Rectal smooth muscle tissue (tissue), 1 donor: ENCODE results near the gene ART4.

Experiments used
- H3K27ac ChIP-seq: one replicate; pipeline ENCODE4 v1.7.0; 2013; ENCODE audit warnings: low read depth, low read length, inconsistent platforms
- H3K27me3 ChIP-seq: one replicate; pipeline ENCODE4 v1.7.0; 2013; ENCODE audit warnings: low read length; ENCODE audit not compliant: control insufficient read depth, insufficient read depth
- H3K36me3 ChIP-seq: one replicate; pipeline ENCODE4 v1.7.0; 2013; ENCODE audit warnings: low read length; ENCODE audit not compliant: control insufficient read depth, insufficient read depth
- H3K4me1 ChIP-seq: one replicate; pipeline ENCODE4 v1.7.0; 2013; ENCODE audit warnings: low read length; ENCODE audit not compliant: control insufficient read depth, insufficient read depth
- H3K4me3 ChIP-seq: one replicate; pipeline ENCODE4 v1.7.0; 2013; ENCODE audit warnings: low read length
- H3K9ac ChIP-seq: one replicate; pipeline ENCODE4 v1.7.0; 2013; ENCODE audit warnings: low read length

ART4 gene

DNA sequence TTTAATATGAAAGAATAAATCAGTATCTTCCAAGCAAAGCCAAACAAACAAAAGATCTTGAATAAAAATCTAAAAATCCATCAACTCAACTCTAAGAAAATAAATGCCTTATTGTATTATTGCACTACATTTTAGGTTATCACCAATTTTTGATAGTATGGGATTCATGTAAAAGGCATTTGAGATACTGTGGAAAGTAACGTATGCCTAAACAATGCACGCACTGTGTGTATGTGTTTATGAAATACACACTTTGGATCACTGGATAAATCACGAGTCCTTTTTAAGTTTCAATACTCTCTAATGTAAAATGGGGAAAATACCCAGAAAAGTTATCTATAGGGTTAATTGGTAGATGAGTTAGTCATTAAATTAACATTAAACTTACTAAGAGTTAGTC, 57.8 kb downstream of the ART4 start:
- no peak overlapping the region for H3K9ac ChIP-seq
- H3K4me3 ChIP-seq, result no peak overlapping the region
- H3K27me3 ChIP-seq, result no peaks in the 10 kb centered on the region
- peaks cover 18% of the 10 kb centered on the region for H3K36me3 ChIP-seq
- no peaks in the 10 kb centered on the region for H3K4me1 ChIP-seq
- H3K27ac ChIP-seq, result no peak overlapping the region

DNA sequence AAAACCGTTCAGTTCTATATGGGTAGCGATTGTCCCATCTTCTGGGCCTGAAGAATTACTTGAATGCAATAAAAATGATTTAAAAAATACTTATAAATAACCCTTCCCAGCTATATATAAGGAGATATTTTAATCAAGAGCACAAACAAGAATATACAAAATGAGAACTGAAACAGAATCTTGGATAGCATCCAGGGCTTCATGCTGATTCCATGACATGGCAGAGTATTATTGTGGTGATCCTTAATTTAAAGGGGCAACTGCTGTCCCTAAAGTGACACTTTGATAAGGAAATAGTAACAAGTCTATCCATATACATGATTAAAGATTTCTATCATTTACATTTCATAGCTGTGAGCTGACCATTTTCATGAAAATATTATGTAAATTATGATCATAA, 58.9 kb downstream of the ART4 start:
- Histone ChIP-seq H3K36me3 (peaks cover 11% of the 10 kb centered on the region), H3K4me1 (no peaks in the 10 kb centered on the region), H3K4me3 (no peak overlapping the region), H3K9ac (no peak overlapping the region), H3K27me3 (no peaks in the 10 kb centered on the region), H3K27ac (no peak overlapping the region)

- Histone ChIP-seq H3K4me1 (no peaks in the 10 kb centered on the region), H3K4me3 (no peak overlapping the region), H3K27ac (no peak overlapping the region), H3K27me3 (no peaks in the 10 kb centered on the region), H3K36me3 (peaks cover 3% of the 10 kb centered on the region), H3K9ac (no peak overlapping the region)
These were observed 60.6 kb downstream of the ART4 start for GRCh38 chr12:14782756-14783155.

- H3K9ac ChIP-seq, result no peak overlapping the region
- no peak overlapping the region for H3K4me3 ChIP-seq
- H3K36me3 ChIP-seq, result peaks cover under 1% of the 10 kb centered on the region
- no peaks in the 10 kb centered on the region for H3K27me3 ChIP-seq
- H3K4me1 ChIP-seq, result no peaks in the 10 kb centered on the region
- H3K27ac ChIP-seq, result no peak overlapping the region
These were observed 61.8 kb downstream of the ART4 start for GRCh38 chr12:14781563-14781962.

DNA sequence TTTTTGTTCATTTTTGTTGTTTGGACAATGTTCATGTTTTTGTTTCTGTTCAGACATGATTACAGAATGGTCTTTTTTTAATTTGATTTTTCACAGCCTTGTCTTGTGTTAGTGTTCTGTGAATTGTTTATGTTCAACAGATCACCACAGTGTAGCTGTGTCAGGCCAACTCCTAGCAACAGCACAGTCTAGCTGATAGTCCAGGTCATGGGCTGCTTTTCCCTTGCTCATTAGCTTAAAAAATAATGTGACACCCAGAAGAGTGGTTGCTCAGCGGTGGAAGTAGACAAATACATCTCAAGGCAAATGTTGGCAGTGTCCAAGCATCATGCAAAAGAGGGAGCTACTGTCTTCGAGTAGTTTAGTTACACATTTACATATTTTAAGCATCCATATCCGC, 62.5 kb downstream of the ART4 start:
- H3K27me3 ChIP-seq, result no peaks in the 10 kb centered on the region
- no peaks in the 10 kb centered on the region for H3K36me3 ChIP-seq
- H3K4me3 ChIP-seq, result no peak overlapping the region
- H3K27ac ChIP-seq, result no peak overlapping the region
- H3K4me1 ChIP-seq, result no peaks in the 10 kb centered on the region
- H3K9ac ChIP-seq, result no peak overlapping the region

DNA sequence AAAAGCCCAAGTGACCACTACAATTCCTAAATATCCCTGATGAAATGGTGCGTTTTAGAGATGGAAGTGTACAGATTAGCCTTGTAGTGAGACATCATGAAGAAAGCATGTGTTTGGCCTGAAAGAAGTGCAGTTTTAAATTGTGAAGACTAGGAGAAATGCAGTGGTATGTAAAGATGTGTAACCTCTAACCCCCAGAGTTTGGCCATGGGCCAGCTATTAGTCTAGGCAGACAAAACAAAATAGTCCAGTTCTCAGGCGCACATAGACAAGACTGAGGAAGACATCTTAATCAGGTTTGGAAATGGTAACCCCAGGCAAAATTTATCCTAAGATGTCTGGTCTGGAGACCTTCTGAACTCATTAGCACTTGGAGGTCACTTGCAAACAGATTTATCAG, 63.5 kb downstream of the ART4 start:
- Histone ChIP-seq H3K36me3 (no peaks in the 10 kb centered on the region), H3K4me1 (peaks cover 3% of the 10 kb centered on the region), H3K27ac (no peak overlapping the region), H3K4me3 (no peak overlapping the region), H3K27me3 (no peaks in the 10 kb centered on the region), H3K9ac (no peak overlapping the region)

GRCh38 chr12:14777271-14777670, 66.1 kb downstream of the ART4 start:
- peaks cover 3% of the 10 kb centered on the region for H3K4me1 ChIP-seq
- H3K4me3 ChIP-seq, result no peak overlapping the region
- peaks cover 2% of the 10 kb centered on the region for H3K36me3 ChIP-seq
- H3K27me3 ChIP-seq, result no peaks in the 10 kb centered on the region
- no peak overlapping the region for H3K27ac ChIP-seq
- H3K9ac ChIP-seq, result no peak overlapping the region

DNA sequence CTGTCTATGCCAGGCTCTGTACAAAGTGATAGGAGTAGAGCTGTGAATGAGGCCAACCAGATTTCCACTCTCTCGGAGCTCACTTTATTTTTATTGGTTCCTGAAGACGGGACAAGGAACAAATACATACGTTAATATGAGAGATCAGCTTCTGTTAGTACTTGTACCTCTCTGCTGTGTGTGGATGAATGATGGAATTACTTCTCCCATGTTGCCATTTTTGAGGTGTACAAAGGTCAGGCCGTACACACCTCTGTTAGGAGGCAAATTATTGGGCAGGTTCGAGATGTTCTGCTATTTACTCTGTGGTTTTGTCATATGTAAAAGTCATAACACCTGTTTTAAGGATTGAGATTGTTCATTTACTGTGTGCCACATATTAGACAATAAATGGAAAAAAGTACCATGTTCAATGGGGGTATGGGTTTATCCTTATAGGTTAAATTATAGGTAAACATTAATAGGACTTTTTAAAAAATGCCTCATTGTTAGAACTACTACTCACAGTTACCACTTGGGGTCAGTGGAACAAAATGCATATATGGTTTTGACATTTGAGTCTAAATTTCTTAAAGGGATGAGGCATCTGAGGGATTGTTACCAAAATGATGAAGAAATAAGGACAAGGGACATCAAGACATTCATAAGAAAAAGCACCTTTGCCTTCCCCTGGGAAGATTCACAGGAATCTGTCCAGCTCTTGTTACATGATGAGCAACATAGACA, 66.9 kb downstream of the ART4 start:
- no peaks in the 10 kb centered on the region for H3K27me3 ChIP-seq
- H3K4me3 ChIP-seq, result peak overlapping the region; percentile 17
- H3K36me3 ChIP-seq, result peaks cover 2% of the 10 kb centered on the region
- H3K4me1 ChIP-seq, result peaks cover 3% of the 10 kb centered on the region
- peak overlapping the region; percentile 95 for H3K27ac ChIP-seq
- no peak overlapping the region for H3K9ac ChIP-seq

- peaks cover 3% of the 10 kb centered on the region for H3K4me1 ChIP-seq
- no peaks in the 10 kb centered on the region for H3K27me3 ChIP-seq
- peak overlapping the region; percentile 98 for H3K4me3 ChIP-seq
- no peak overlapping the region for H3K9ac ChIP-seq
- H3K36me3 ChIP-seq, result peaks cover 2% of the 10 kb centered on the region
- peak overlapping the region; percentile 95 for H3K27ac ChIP-seq
These were observed 67.7 kb downstream of the ART4 start for GRCh38 chr12:14775636-14775980.
